SK-N-SH (cell line): ENCODE data around the gene HNRNPM.

Experiments
- CTCF ChIP-seq: fragments of 200-600 bp; sonication (generic); IDR thresholded peaks from 2 replicates; pipeline ENCODE4 v1.6.1; 2017; ENCODE audit warnings: antibody characterized with exemption, mild to moderate bottlenecking, moderate library complexity
- GABPA ChIP-seq: IDR thresholded peaks from 2 replicates; pipeline ENCODE4 v1.4.0; 2012; ENCODE audit warnings: low read depth, mild to moderate bottlenecking
- POLR2AphosphoS5 ChIP-seq: IDR thresholded peaks from 2 replicates; pipeline ENCODE4 v1.6.1; 2012; ENCODE audit warnings: low read depth, low read length
- RXRA ChIP-seq: IDR thresholded peaks from 2 replicates; pipeline ENCODE4 v1.4.0; 2012; ENCODE audit warnings: low read depth, mild to moderate bottlenecking, borderline replicate concordance
- SMC3 ChIP-seq: IDR thresholded peaks from 2 replicates; pipeline ENCODE4 v1.6.1; 2012; ENCODE audit warnings: low read depth, low read length, improper control_type of control experiment
- YY1 ChIP-seq: IDR thresholded peaks from 2 replicates; pipeline ENCODE4 v1.4.0; 2012; ENCODE audit warnings: low read depth, mild to moderate bottlenecking

DNA sequence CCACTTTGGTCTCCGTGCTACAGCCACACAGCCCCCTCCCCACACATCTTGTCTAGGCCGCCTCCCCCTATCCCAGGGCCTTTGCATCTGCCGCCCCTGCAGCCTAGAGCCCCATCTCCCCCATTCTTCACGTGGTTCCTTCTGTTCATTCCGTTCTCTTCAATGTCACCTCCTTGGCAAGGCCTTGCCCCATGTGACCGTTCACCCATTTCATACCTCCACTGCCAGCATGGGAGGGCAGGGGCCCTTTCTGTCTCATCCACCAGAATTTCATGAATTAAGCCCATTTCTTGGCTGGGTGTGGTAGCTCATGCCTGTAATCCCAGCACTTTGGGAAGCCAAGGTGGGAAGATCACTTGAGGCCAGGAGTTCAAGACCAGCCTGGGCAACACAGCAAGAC is 15.7 kb upstream of the HNRNPM start:
- TF ChIP-seq CTCF = no peak
- no peak for TF ChIP-seq POLR2AphosphoS5
- TF ChIP-seq SMC3 = no peak
- no peak for TF ChIP-seq YY1
- TF ChIP-seq RXRA = no peak
- TF ChIP-seq GABPA = no peak
